Smooth muscle cell (in vitro differentiated cells): ENCODE measurements around the gene KIFC3. TPM values are rescaled to one million over a fixed set of nuclear protein-coding genes. Genes with fewer than 3 reads are reported as not detected.
"Not testable (repeated sequence)": the region's sequence is repeated elsewhere in the genome, so short reads cannot be mapped to it uniquely, and the experiment has no call there.

ENCODE experiments used
- DNase-seq: peaks from one replicate; lab custom pipeline; 2025; ENCODE audit not compliant: unreplicated experiment; lab: John Stamatoyannopoulos, UW
- H2AFZ ChIP-seq: fragments of 200-600 bp; sonication (generic); 2 replicates; pipeline ENCODE4 v1.6.0; 2016; ENCODE audit warnings: antibody characterized with exemption, low read depth, mild to moderate bottlenecking
- H3F3A ChIP-seq: fragments of 200-600 bp; sonication (generic); 2 replicates; pipeline ENCODE4 v1.6.0; 2017; ENCODE audit warnings: antibody characterized with exemption, low read depth
- H3K27ac ChIP-seq: fragments of 200-600 bp; sonication (generic); 2 replicates; pipeline ENCODE4 v1.5.1; 2016; ENCODE audit warnings: low read depth, mild to moderate bottlenecking
- H3K27me3 ChIP-seq: fragments of 200-600 bp; sonication (generic); 2 replicates; pipeline ENCODE4 v1.6.1; 2016; ENCODE audit warnings: low read depth, mild to moderate bottlenecking
- H3K36me3 ChIP-seq: fragments of 200-600 bp; sonication (generic); 2 replicates; pipeline ENCODE4 v1.5.1; 2016; ENCODE audit warnings: low read depth
- H3K4me1 ChIP-seq: fragments of 200-600 bp; sonication (generic); 2 replicates; pipeline ENCODE4 v1.5.1; 2016; ENCODE audit warnings: low read depth
- H3K4me2 ChIP-seq: fragments of 200-600 bp; sonication (generic); 2 replicates; pipeline ENCODE4 v1.6.0; 2016; ENCODE audit warnings: mild to moderate bottlenecking
- H3K4me3 ChIP-seq: fragments of 200-600 bp; sonication (generic); 2 replicates; pipeline ENCODE4 v1.5.1; 2016; ENCODE audit warnings: mild to moderate bottlenecking
- H3K79me2 ChIP-seq: fragments of 200-600 bp; sonication (generic); 2 replicates; pipeline ENCODE4 v1.6.0; 2016; ENCODE audit warnings: low read depth, mild to moderate bottlenecking
- H3K9ac ChIP-seq: fragments of 200-600 bp; sonication (generic); 2 replicates; pipeline ENCODE4 v1.6.0; 2016; ENCODE audit warnings: low read depth
- H3K9me3 ChIP-seq: fragments of 200-600 bp; sonication (generic); replicated peaks from 2 replicates; pipeline ENCODE4 v1.5.1; 2016; ENCODE audit warnings: low read depth
- H4K20me1 ChIP-seq: fragments of 200-600 bp; sonication (generic); 2 replicates; pipeline ENCODE4 v1.6.0; 2016; ENCODE audit warnings: low read depth
- CTCF ChIP-seq: fragments of 200-600 bp; sonication (generic); IDR thresholded peaks from 2 replicates; pipeline ENCODE4 v1.5.1; 2017; ENCODE audit warnings: borderline replicate concordance, mild to moderate bottlenecking, antibody characterized with exemption; ENCODE audit not compliant: insufficient read depth, poor library complexity, severe bottlenecking
- WGBS: methylation state at CpG from one replicate; pipeline ENCODE4 v1.1.7; 2016; ENCODE audit warnings: low lambda C conversion rate; 5-methylcytosine and 5-hydroxymethylcytosine counted together
- polyA plus RNA-seq: library from polyadenylated mRNA; unstranded; fragments of >200 nt; fragmentation: Nextera tagmentation; extraction: Ambion mirVana; gene quantifications from 2 replicates; pipeline ENCODE4 v1.2.1, GENCODE V29; 2016
- total RNA-seq: library from RNA; depleted of rRNA; stranded (reverse); fragments of >200 nt; gene quantifications from 2 replicates; pipeline ENCODE4 v1.2.3, GENCODE V29; 2014

The KIFC3 gene
- 28.0 and 30.6 TPM in 2 replicates for total RNA-seq
- polyA plus RNA-seq = 50.2 and 51.6 TPM in 2 replicates

- DNase-seq = peak; percentile 47
- peak within 1 kb of the TSS; percentile 93 for H3K27ac ChIP-seq
- peak within 1 kb of the TSS; percentile 78 for H2AFZ ChIP-seq
- peak within 1 kb of the TSS; percentile 97 for H3K4me2 ChIP-seq
- H4K20me1 ChIP-seq = peaks cover 37% of the 10 kb centered on the region
- peak within 1 kb of the TSS; percentile 95 for H3K9ac ChIP-seq
- no peak for TF ChIP-seq CTCF
- H3K27me3 ChIP-seq = no peaks in the 10 kb centered on the region
- H3K4me1 ChIP-seq = peaks cover 45% of the 10 kb centered on the region
- H3K36me3 ChIP-seq = no peaks in the 10 kb centered on the region
- no peaks in the 10 kb centered on the region for H3K9me3 ChIP-seq
- peaks cover 26% of the 10 kb centered on the region for H3K79me2 ChIP-seq
- H3K4me3 ChIP-seq = peak within 1 kb of the TSS; percentile 75
- peaks cover 11% of the 10 kb centered on the region for H3F3A ChIP-seq
- 11% methylated on average over 32 of the region's 78 CpGs for WGBS
These were observed at the start of gene KIFC3 for GRCh38 chr16:57802341-57803133. TSS of gene KIFC3 (minus strand) at chr16:57802491. CDS start at chr16:57798243, 4,248 bp downstream.

GRCh38 chr16:57848181-57848580 lies 45.9 kb upstream of the KIFC3 start:
- Histone ChIP-seq H3K36me3 (no peaks in the 10 kb centered on the region), H3K27me3 (peaks cover 8% of the 10 kb centered on the region), H4K20me1 (no peaks in the 10 kb centered on the region), H3F3A (no peaks in the 10 kb centered on the region), H3K27ac (no peak overlapping the region), H3K4me3 (no peak overlapping the region), H3K79me2 (no peaks in the 10 kb centered on the region), H3K9ac (no peak overlapping the region), H3K4me1 (peaks cover 4% of the 10 kb centered on the region), H3K4me2 (no peak overlapping the region), H3K9me3 (no peaks in the 10 kb centered on the region), H2AFZ (no peak overlapping the region)
- TF ChIP-seq CTCF = no peak
- no peak for DNase-seq
- 93% methylated on average over 5 of the region's 5 CpGs for WGBS

- WGBS = 69% methylated on average over 5 of the region's 6 CpGs
- not testable (repeated sequence) for H3K27ac ChIP-seq, H3K27me3 ChIP-seq, H2AFZ ChIP-seq, H3K4me2 ChIP-seq, H3K36me3 ChIP-seq, H3K9ac ChIP-seq, H3K4me3 ChIP-seq, H3K79me2 ChIP-seq, H3K9me3 ChIP-seq, H4K20me1 ChIP-seq, H3K4me1 ChIP-seq, DNase-seq, H3F3A ChIP-seq
These were observed 44.6 kb upstream of the KIFC3 start for GRCh38 chr16:57846931-57847330.

GRCh38 chr16:57846078-57846697 lies 43.9 kb upstream of the KIFC3 start:
- Histone ChIP-seq H3F3A (no peaks in the 10 kb centered on the region), H4K20me1 (no peaks in the 10 kb centered on the region), H3K9ac (no peak overlapping the region), H3K27ac (no peak overlapping the region), H3K9me3 (no peaks in the 10 kb centered on the region), H3K27me3 (peaks cover 8% of the 10 kb centered on the region), H2AFZ (no peak overlapping the region), H3K79me2 (no peaks in the 10 kb centered on the region), H3K36me3 (no peaks in the 10 kb centered on the region), H3K4me2 (no peak overlapping the region), H3K4me3 (no peak overlapping the region), H3K4me1 (peaks cover 4% of the 10 kb centered on the region)
- WGBS = 23% methylated on average over 9 of the region's 9 CpGs
- DNase-seq = no peak
- no peak for TF ChIP-seq CTCF
